ENCODE results near the gene SDK1. TPM values are rescaled to one million over a fixed set of nuclear protein-coding genes. Genes with fewer than 3 reads are reported as not detected.

The SDK1 gene
- total and polyA plus RNA-seq, 10 of the 15 experiments (the other 5 are each of a cell fraction or from before 2014, with no cell fraction given): 0.14 to 0.33 TPM; not detected in 8

- in situ Hi-C loops (cut with MboI) (no loop called here), intact Hi-C loops (cut with micrococcal nuclease; ENCODE audit: unreplicated experiment) (no loop called here)
- no peak for DNase-seq (ENCODE audit: low read depth, low spot score)
- H3K27ac ChIP-seq (ENCODE audit: control insufficient read depth, insufficient read depth): no peak overlapping the region
- no peaks in the 10 kb centered on the region; the same call in 2 of the 3 replicates for H3K9me3 ChIP-seq (replicated peaks; ENCODE audit: control insufficient read depth, insufficient read depth, low read length)
- ATAC-seq: no peak
- no peaks in the 10 kb centered on the region for H3K4me1 ChIP-seq (ENCODE audit: control insufficient read depth, insufficient read depth, low read length)
- ChIA-PET RAD21 (ENCODE audit: unreplicated experiment) (no interaction called here), SMC1A (ENCODE audit: uncharacterized antibody, unreplicated experiment) (no interaction called here), CTCF (no interaction called here), POLR2A (interaction anchor here (0.7 kb wide), 1 partner anchor 710 kb away, joined by 5 read pairs; no protein-coding TSS in a partner anchor)
- FAIRE-seq: no peak
- 36% methylated on average over 7 of the region's 7 CpGs for WGBS (ENCODE audit: insufficient coverage, insufficient replicate concordance, low lambda C conversion rate, missing lambda C conversion rate)
- no TSS peak for BruUV-seq (replicated peaks)
- H2AFZ ChIP-seq (ENCODE audit: control insufficient read depth, low read depth, low read length): no peak overlapping the region
- no peaks in the 10 kb centered on the region for H3K79me2 ChIP-seq (ENCODE audit: control insufficient read depth, insufficient read depth, low read length)
- no peak overlapping the region for H3K4me2 ChIP-seq (ENCODE audit: control insufficient read depth, insufficient read depth)
- H3K27me3 ChIP-seq (replicated peaks in 1 of 2; ENCODE audit: control insufficient read depth in 2 of 2, insufficient read depth in 2 of 2, low read length in 1 of 2): no peaks in the 10 kb centered on the region
- H3K9ac ChIP-seq (ENCODE audit: control insufficient read depth, insufficient read depth, low read length): no peak overlapping the region
- H3K4me3 ChIP-seq: no peak overlapping the region
- no peaks in the 10 kb centered on the region for H4K20me1 ChIP-seq (ENCODE audit: control insufficient read depth, insufficient read depth)
- H3K36me3 ChIP-seq (ENCODE audit: control insufficient read depth in 2 of 2, insufficient read depth in 2 of 2, low read length in 1 of 2): no peaks in the 10 kb centered on the region
- TF ChIP-seq NR2C1 (IDR thresholded peaks at IDR 0.05): no peak
- TF ChIP-seq, protein P1, sequence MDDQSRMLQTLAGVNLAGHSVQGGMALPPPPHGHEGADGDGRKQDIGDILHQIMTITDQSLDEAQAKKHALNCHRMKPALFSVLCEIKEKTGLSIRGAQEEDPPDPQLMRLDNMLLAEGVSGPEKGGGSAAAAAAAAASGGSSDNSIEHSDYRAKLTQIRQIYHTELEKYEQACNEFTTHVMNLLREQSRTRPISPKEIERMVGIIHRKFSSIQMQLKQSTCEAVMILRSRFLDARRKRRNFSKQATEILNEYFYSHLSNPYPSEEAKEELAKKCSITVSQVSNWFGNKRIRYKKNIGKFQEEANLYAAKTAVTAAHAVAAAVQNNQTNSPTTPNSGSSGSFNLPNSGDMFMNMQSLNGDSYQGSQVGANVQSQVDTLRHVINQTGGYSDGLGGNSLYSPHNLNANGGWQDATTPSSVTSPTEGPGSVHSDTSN (IDR thresholded peaks at IDR 0.05; ENCODE audit: insufficient replicate concordance, low read depth, low read length): no peak
- TF ChIP-seq, protein P2, sequence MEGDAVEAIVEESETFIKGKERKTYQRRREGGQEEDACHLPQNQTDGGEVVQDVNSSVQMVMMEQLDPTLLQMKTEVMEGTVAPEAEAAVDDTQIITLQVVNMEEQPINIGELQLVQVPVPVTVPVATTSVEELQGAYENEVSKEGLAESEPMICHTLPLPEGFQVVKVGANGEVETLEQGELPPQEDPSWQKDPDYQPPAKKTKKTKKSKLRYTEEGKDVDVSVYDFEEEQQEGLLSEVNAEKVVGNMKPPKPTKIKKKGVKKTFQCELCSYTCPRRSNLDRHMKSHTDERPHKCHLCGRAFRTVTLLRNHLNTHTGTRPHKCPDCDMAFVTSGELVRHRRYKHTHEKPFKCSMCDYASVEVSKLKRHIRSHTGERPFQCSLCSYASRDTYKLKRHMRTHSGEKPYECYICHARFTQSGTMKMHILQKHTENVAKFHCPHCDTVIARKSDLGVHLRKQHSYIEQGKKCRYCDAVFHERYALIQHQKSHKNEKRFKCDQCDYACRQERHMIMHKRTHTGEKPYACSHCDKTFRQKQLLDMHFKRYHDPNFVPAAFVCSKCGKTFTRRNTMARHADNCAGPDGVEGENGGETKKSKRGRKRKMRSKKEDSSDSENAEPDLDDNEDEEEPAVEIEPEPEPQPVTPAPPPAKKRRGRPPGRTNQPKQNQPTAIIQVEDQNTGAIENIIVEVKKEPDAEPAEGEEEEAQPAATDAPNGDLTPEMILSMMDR (IDR thresholded peaks at IDR 0.05 in 2 of 3, conservative IDR thresholded peaks at IDR 0.05 in 1 of 3; ENCODE audit: control insufficient read depth in 2 of 3, extremely low read depth in 1 of 3, insufficient read depth in 1 of 3, low read depth in 3 of 3, low read length in 3 of 3): no peak
- no peak for TF ChIP-seq MEF2A (IDR thresholded peaks at IDR 0.05; ENCODE audit: insufficient read depth, low read depth, low read length)
- no peak for TF ChIP-seq ZNF384 (IDR thresholded peaks at IDR 0.05; ENCODE audit: borderline replicate concordance, low read depth, low read length)
- TF ChIP-seq, protein P3, sequence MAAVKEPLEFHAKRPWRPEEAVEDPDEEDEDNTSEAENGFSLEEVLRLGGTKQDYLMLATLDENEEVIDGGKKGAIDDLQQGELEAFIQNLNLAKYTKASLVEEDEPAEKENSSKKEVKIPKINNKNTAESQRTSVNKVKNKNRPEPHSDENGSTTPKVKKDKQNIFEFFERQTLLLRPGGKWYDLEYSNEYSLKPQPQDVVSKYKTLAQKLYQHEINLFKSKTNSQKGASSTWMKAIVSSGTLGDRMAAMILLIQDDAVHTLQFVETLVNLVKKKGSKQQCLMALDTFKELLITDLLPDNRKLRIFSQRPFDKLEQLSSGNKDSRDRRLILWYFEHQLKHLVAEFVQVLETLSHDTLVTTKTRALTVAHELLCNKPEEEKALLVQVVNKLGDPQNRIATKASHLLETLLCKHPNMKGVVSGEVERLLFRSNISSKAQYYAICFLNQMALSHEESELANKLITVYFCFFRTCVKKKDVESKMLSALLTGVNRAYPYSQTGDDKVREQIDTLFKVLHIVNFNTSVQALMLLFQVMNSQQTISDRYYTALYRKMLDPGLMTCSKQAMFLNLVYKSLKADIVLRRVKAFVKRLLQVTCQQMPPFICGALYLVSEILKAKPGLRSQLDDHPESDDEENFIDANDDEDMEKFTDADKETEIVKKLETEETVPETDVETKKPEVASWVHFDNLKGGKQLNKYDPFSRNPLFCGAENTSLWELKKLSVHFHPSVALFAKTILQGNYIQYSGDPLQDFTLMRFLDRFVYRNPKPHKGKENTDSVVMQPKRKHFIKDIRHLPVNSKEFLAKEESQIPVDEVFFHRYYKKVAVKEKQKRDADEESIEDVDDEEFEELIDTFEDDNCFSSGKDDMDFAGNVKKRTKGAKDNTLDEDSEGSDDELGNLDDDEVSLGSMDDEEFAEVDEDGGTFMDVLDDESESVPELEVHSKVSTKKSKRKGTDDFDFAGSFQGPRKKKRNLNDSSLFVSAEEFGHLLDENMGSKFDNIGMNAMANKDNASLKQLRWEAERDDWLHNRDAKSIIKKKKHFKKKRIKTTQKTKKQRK (IDR thresholded peaks at IDR 0.05; ENCODE audit: low read depth, low read length): no peak
- TF ChIP-seq NBN (IDR thresholded peaks at IDR 0.05): no peak
- TF ChIP-seq, protein P4, sequence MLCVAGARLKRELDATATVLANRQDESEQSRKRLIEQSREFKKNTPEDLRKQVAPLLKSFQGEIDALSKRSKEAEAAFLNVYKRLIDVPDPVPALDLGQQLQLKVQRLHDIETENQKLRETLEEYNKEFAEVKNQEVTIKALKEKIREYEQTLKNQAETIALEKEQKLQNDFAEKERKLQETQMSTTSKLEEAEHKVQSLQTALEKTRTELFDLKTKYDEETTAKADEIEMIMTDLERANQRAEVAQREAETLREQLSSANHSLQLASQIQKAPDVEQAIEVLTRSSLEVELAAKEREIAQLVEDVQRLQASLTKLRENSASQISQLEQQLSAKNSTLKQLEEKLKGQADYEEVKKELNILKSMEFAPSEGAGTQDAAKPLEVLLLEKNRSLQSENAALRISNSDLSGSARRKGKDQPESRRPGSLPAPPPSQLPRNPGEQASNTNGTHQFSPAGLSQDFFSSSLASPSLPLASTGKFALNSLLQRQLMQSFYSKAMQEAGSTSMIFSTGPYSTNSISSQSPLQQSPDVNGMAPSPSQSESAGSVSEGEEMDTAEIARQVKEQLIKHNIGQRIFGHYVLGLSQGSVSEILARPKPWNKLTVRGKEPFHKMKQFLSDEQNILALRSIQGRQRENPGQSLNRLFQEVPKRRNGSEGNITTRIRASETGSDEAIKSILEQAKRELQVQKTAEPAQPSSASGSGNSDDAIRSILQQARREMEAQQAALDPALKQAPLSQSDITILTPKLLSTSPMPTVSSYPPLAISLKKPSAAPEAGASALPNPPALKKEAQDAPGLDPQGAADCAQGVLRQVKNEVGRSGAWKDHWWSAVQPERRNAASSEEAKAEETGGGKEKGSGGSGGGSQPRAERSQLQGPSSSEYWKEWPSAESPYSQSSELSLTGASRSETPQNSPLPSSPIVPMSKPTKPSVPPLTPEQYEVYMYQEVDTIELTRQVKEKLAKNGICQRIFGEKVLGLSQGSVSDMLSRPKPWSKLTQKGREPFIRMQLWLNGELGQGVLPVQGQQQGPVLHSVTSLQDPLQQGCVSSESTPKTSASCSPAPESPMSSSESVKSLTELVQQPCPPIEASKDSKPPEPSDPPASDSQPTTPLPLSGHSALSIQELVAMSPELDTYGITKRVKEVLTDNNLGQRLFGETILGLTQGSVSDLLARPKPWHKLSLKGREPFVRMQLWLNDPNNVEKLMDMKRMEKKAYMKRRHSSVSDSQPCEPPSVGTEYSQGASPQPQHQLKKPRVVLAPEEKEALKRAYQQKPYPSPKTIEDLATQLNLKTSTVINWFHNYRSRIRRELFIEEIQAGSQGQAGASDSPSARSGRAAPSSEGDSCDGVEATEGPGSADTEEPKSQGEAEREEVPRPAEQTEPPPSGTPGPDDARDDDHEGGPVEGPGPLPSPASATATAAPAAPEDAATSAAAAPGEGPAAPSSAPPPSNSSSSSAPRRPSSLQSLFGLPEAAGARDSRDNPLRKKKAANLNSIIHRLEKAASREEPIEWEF (IDR thresholded peaks at IDR 0.05; ENCODE audit: insufficient replicate concordance, low read depth, low read length): no peak
- no peak for TF ChIP-seq WRNIP1 (IDR thresholded peaks at IDR 0.05; ENCODE audit: borderline replicate concordance, low read depth, low read length)
- TF ChIP-seq, protein P5, sequence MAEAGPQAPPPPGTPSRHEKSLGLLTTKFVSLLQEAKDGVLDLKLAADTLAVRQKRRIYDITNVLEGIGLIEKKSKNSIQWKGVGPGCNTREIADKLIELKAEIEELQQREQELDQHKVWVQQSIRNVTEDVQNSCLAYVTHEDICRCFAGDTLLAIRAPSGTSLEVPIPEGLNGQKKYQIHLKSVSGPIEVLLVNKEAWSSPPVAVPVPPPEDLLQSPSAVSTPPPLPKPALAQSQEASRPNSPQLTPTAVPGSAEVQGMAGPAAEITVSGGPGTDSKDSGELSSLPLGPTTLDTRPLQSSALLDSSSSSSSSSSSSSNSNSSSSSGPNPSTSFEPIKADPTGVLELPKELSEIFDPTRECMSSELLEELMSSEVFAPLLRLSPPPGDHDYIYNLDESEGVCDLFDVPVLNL (IDR thresholded peaks at IDR 0.05; ENCODE audit: low read depth, low read length): no peak
- TF ChIP-seq FOXM1 (IDR thresholded peaks at IDR 0.05; ENCODE audit: low read depth, low read length): no peak
These were observed 830.0 kb downstream of the SDK1 start for GRCh38 chr7:4131063-4131462.

All from GM12878 (cell line).